GM10266 (cell line): Measurements from ENCODE around the gene LCORL.

Experiments
- DNase-seq: peaks from one replicate; pipeline ENCODE4 v3.0.0; 2012; ENCODE audit errors: extremely low spot score
- CTCF ChIP-seq: IDR thresholded peaks from 2 replicates; pipeline ENCODE4 v1.5.1; 2012; ENCODE audit warnings: mild to moderate bottlenecking, low read depth; ENCODE audit not compliant: control insufficient read depth, insufficient read depth; ENCODE audit errors: missing control alignments

Gene LCORL

DNA sequence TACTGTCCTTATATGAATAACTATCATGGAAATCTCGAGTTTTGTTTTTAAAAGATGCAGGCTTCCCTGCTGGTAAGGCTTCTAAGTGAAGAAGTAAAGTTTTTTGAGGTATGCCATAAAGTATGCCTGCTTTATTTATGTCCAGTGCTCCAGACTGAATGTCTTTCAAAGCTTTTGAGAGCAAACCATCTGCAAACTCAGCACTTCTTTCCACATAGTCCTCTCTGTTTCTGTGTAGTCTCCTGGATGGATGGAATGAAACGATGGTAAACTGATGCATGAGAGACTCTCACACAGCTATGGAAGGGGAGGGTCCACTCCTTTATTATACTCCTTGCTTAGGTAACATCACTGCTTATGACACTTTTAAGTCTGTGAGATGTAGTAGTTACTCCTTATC lies 137.0 kb downstream of the LCORL start:
- no peak for TF ChIP-seq CTCF
- DNase-seq: no peak

- no peak for DNase-seq
- no peak for TF ChIP-seq CTCF
Observed at GRCh38 chr4:17884063-17884462, 137.5 kb downstream of the LCORL start.

GRCh38 chr4:17877661-17878060 lies 143.9 kb downstream of the LCORL start:
- TF ChIP-seq CTCF: no peak

GRCh38 chr4:17876943-17877342 lies 144.6 kb downstream of the LCORL start:
- TF ChIP-seq CTCF: no peak
- no peak for DNase-seq

More at GRCh38 chr4:17877661-17878060, 143.9 kb downstream of the LCORL start:
- DNase-seq: no peak

DNA sequence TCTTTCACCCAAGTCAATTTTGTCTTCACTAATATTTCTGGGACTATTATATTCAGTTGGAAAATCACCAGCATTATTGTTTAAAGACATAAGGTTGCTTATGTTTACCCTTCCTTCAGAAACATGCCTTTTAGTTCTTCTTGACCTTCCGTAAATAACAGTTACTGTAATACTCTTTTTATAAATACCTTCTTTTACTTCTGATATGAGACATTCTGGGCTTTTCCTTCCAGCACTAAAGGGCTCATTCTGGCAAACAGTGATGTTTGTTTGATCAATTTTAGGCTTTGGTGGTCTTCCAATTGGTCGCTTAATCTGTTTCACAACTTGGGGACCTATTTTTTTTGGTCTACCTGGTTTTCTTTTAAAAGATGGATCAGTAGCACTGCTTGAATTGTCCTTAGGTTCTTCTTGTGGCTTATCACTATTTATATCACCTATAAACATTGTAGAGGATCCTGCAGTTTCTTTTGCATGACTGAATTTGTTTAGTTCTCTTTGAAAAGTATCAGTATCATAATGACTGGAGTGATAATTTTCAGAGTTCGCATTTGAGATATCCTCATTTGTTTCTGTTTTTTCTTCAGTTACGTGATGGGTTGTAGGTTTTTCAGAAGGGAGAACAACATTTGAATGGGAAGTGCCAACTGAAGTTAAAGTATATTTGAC lies 146.0 kb downstream of the LCORL start:
- DNase-seq: peak; percentile 23
- no peak for TF ChIP-seq CTCF

- DNase-seq: no peak
- no peak for TF ChIP-seq CTCF
Observed at GRCh38 chr4:17869327-17869726, 152.2 kb downstream of the LCORL start.

- DNase-seq: no peak
- TF ChIP-seq CTCF: no peak
Observed at GRCh38 chr4:17867276-17867675, 154.3 kb downstream of the LCORL start.
